K562 (cell line): ENCODE data around the gene RASGRP1. TPM values are rescaled to one million over a fixed set of nuclear protein-coding genes. Genes with fewer than 3 reads are reported as not detected.

ENCODE experiments used
- ATAC-seq: fragments of 200-7000 bp; cut with Tn5 transposase; 3 replicates; pipeline ENCODE4 v1.9.1; 2020; ENCODE audit warnings: moderate library complexity
- BruUV-seq: library from RNA; stranded (reverse); fragments of 400-500 nt; replicated peaks from 2 replicates; lab custom pipeline; 2021; lab: Mats Ljungman, UMichigan
- CTCF ChIA-PET: fragments of 300-600 bp; formaldehyde crosslinking; extraction: SDS; loops from one replicate; lab custom pipeline; 2021; ENCODE audit warnings: low intra/inter-chr PET ratio; lab: Yijun Ruan, JAX
- POLR2A ChIA-PET: fragments of 300-600, 350-650 bp; sonication (Branson Sonifier 250); formaldehyde crosslinking; extraction: SDS; loops from one replicate; lab custom pipeline; 2021; ENCODE audit warnings: antibody characterized with exemption, inconsistent platforms; lab: Yijun Ruan, JAX
- DNase-seq, 4 experiments: peaks; one replicate each; pipeline versions ENCODE4 v3.0.0 to v3.0.0-alpha.2; 2011 to 2018; ENCODE audit warnings: low spot score in 3 of 4, mixed read lengths in 3 of 4; ENCODE audit errors: extremely low read depth in 1 of 4
- FAIRE-seq: peaks from 2 replicates; lab custom pipeline; 2011; peaks lifted over from hg19 to GRCh38; lab: Jason Lieb, UNC
- H2AFZ ChIP-seq: 2 replicates; pipeline ENCODE4 v1.6.0; 2011; ENCODE audit warnings: low read depth, low read length, control low read depth, inconsistent platforms
- H3K27ac ChIP-seq: fragments of 200-600 bp; 3 replicates; pipeline ENCODE4 v1.8.0; 2011; ENCODE audit warnings: low read depth, mild to moderate bottlenecking, control low read depth, inconsistent platforms, low read length, moderate library complexity, mixed read lengths; ENCODE audit errors: extremely low read depth
- H3K27me3 ChIP-seq, 2 experiments: fragments of 300-600 bp in 1 of 2; 2 replicates in 1 of 2; 3 replicates in 1 of 2; pipeline versions ENCODE4 v1.6.0 to v1.8.0; 2011; ENCODE audit warnings: inconsistent platforms in 2 of 2, low read length in 2 of 2, mild to moderate bottlenecking in 1 of 2, mixed read lengths in 1 of 2, moderate library complexity in 1 of 2; ENCODE audit not compliant: control insufficient read depth in 2 of 2, insufficient read depth in 2 of 2
- H3K36me3 ChIP-seq: fragments of 300-600 bp; 3 replicates; pipeline ENCODE4 v1.8.0; 2011; ENCODE audit warnings: mild to moderate bottlenecking, low read length, inconsistent platforms; ENCODE audit not compliant: control insufficient read depth, insufficient read depth
- H3K4me1 ChIP-seq, 2 experiments: fragments of 200-600 bp in 1 of 2; replicated peaks in 1 of 2; 2 replicates in 1 of 2; 3 replicates in 1 of 2; pipeline versions ENCODE4 v1.5.1 to v1.8.0; 2011; ENCODE audit warnings: inconsistent platforms in 2 of 2, low read length in 2 of 2, mild to moderate bottlenecking in 1 of 2, mixed read lengths in 1 of 2, moderate library complexity in 1 of 2; ENCODE audit not compliant: control insufficient read depth in 2 of 2, insufficient read depth in 2 of 2
- H3K4me2 ChIP-seq: 2 replicates; pipeline ENCODE4 v1.6.1; 2011; ENCODE audit warnings: low read length, control low read depth, inconsistent platforms, mixed read lengths; ENCODE audit not compliant: insufficient read depth
- H3K4me3 ChIP-seq: fragments of 200-600 bp; sonication (generic), shearing (Covaris generic); 2 replicates; pipeline ENCODE4 v1.5.1; 2016; ENCODE audit warnings: control low read depth, inconsistent platforms
- H3K79me2 ChIP-seq: fragments of 200-600 bp; 3 replicates; pipeline ENCODE4 v1.8.0; 2011; ENCODE audit warnings: low read length, inconsistent platforms; ENCODE audit not compliant: control insufficient read depth, insufficient read depth
- H3K9ac ChIP-seq, 2 experiments: 2 replicates each; pipeline versions ENCODE4 v1.6.0 to v1.6.1; 2011; ENCODE audit warnings: low read depth in 2 of 2, low read length in 2 of 2, control low read depth in 1 of 2, inconsistent platforms in 1 of 2, mild to moderate bottlenecking in 1 of 2, mixed read lengths in 1 of 2; ENCODE audit not compliant: insufficient read depth in 1 of 2
- H3K9me1 ChIP-seq: one replicate; pipeline ENCODE4 v1.6.0; 2011; ENCODE audit warnings: inconsistent platforms, mild to moderate bottlenecking, low read length, moderate library complexity; ENCODE audit not compliant: control insufficient read depth, insufficient read depth
- H3K9me3 ChIP-seq: replicated peaks from 2 replicates; pipeline ENCODE4 v1.5.1; 2011; ENCODE audit warnings: low read depth, low read length, inconsistent platforms; ENCODE audit not compliant: control insufficient read depth, insufficient read depth
- H4K20me1 ChIP-seq: replicated peaks from 2 replicates; pipeline ENCODE4 v1.6.1; 2011; ENCODE audit warnings: low read length, inconsistent platforms, mixed read lengths; ENCODE audit not compliant: control insufficient read depth, insufficient read depth
- DDX20 ChIP-seq: fragments of 450-650 bp; IDR thresholded peaks from 2 replicates; pipeline ENCODE4 v1.6.1; 2016; ENCODE audit warnings: missing genetic modification characterization, low read depth, mild to moderate bottlenecking, missing compliant biosample characterization, moderate library complexity
- HLTF ChIP-seq: fragments of 450-650 bp; IDR thresholded peaks from 2 replicates; pipeline ENCODE4 v1.6.1; 2016
- KAT8 ChIP-seq: fragments of 450-650 bp; IDR thresholded peaks from 2 replicates; pipeline ENCODE4 v1.6.1; 2016; ENCODE audit warnings: low read depth, mild to moderate bottlenecking
- NFYB ChIP-seq: IDR thresholded peaks from 2 replicates; pipeline ENCODE4 v1.6.1; 2011; ENCODE audit warnings: mild to moderate bottlenecking, moderate library complexity; ENCODE audit not compliant: insufficient read length; ENCODE audit errors: extremely low read depth
- PRPF4 ChIP-seq: fragments of 200-400 bp; formaldehyde crosslinking; IDR thresholded peaks from one replicate; pipeline ENCODE4 v1.6.1; 2017; ENCODE audit warnings: low read length, low read depth, mild to moderate bottlenecking; ENCODE audit not compliant: insufficient read depth, poor library complexity, severe bottlenecking
- SAP30 ChIP-seq: fragments of 200-600 bp; sonication (generic); IDR thresholded peaks from 2 replicates; pipeline ENCODE4 v1.6.1; 2012; ENCODE audit warnings: borderline replicate concordance, low read depth, mild to moderate bottlenecking, moderate library complexity, low read length, control low read depth, inconsistent platforms; ENCODE audit not compliant: insufficient read depth, poor library complexity, severe bottlenecking
- in situ Hi-C: fragments of 300-500 bp; cut with MboI; formaldehyde crosslinking; loops from 4 replicates; pipeline ENCODE4 v1.15.0; 2018; ENCODE audit warnings: inconsistent platforms, mixed read lengths
- intact Hi-C: fragments of 100-400 bp; cut with micrococcal nuclease; formaldehyde crosslinking; loops from 2 replicates; pipeline ENCODE4 v1.14.2; 2022
- polyA plus RNA-seq, 8 experiments: library from polyadenylated mRNA; depleted of rRNA in 4 of 8; stranded (reverse) in 5 of 8; unstranded in 3 of 8; fragments of >200 nt; fragmentation: Nextera tagmentation in 2 of 8; fragmentation: Illumina TruSeq in 1 of 8; extraction: Ambion mirVana in 2 of 8; extraction: Trizol in 1 of 8; gene quantifications; 2 replicates each; pipeline versions ENCODE4 v1.2.1 to v1.2.3, GENCODE V29; 2011 to 2014; ENCODE audit warnings: inconsistent platforms in 1 of 8, missing spikeins in 1 of 8
- total RNA-seq, 7 experiments: library from RNA; depleted of rRNA in 6 of 7; stranded (reverse); fragments of >200 nt in 6 of 7; fragmentation: Illumina TruSeq in 2 of 7; extraction: Trizol in 2 of 7; gene quantifications; 2 replicates each; pipeline versions ENCODE4 v1.2.1 to v1.2.3, GENCODE V29; 2011 to 2021; ENCODE audit warnings: low replicate concordance in 1 of 7
- TF ChIP-seq, protein P1 (sequence below): fragments of 250-450 bp; sonication (Bioruptor Pico); IDR thresholded peaks from 2 replicates; pipeline ENCODE4 v1.9.0; 2021; ENCODE audit warnings: mild to moderate bottlenecking, inconsistent platforms
- TF ChIP-seq, protein P2 (sequence below), 2 experiments: IDR thresholded peaks; 2 replicates each; pipeline ENCODE4 v1.6.1; 2012; ENCODE audit warnings: improper control_type of control experiment in 2 of 2, low read depth in 2 of 2, low read length in 2 of 2, borderline replicate concordance in 1 of 2

The RASGRP1 gene
- total and polyA plus RNA-seq, 9 of the 15 experiments (the other 6 are each of a cell fraction or from before 2014, with no cell fraction given): 0.14 to 0.72 (median 0.31) TPM

DNA sequence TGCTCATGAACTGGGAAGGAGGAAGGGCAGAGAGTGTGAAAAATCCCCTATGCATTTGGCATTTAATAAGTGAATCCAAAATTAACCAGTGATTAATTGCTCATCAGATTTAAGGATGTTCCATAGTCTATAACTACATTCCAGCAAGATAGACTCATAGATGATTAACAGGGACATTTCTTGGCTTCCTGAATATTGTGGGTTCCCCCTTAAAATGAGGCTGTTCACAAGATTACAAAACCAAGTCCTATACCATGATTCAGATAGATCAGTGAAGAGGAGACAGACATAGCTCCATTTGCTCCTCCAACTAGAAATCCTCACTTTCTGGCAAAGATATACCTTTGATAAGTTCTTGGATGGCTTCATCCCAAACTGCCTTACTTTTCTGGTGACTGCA is 15.4 kb downstream of the RASGRP1 start:
- Histone ChIP-seq H3K9me1 (no peaks in the 10 kb centered on the region), H4K20me1 (no peaks in the 10 kb centered on the region), H3K4me3 (no peak overlapping the region), H3K9me3 (no peaks in the 10 kb centered on the region)
- no peak for DNase-seq
- CTCF ChIA-PET: no interaction called here
- no TSS peak for BruUV-seq
- TF ChIP-seq NFYB (no peak), DDX20 (tag) (no peak), SAP30 (no peak), HLTF (no peak), KAT8 (no peak), PRPF4 (no peak)
- TF ChIP-seq, protein P1, sequence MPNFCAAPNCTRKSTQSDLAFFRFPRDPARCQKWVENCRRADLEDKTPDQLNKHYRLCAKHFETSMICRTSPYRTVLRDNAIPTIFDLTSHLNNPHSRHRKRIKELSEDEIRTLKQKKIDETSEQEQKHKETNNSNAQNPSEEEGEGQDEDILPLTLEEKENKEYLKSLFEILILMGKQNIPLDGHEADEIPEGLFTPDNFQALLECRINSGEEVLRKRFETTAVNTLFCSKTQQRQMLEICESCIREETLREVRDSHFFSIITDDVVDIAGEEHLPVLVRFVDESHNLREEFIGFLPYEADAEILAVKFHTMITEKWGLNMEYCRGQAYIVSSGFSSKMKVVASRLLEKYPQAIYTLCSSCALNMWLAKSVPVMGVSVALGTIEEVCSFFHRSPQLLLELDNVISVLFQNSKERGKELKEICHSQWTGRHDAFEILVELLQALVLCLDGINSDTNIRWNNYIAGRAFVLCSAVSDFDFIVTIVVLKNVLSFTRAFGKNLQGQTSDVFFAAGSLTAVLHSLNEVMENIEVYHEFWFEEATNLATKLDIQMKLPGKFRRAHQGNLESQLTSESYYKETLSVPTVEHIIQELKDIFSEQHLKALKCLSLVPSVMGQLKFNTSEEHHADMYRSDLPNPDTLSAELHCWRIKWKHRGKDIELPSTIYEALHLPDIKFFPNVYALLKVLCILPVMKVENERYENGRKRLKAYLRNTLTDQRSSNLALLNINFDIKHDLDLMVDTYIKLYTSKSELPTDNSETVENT (CRISPR knock-in tag): no peak
- TF ChIP-seq, protein P2, sequence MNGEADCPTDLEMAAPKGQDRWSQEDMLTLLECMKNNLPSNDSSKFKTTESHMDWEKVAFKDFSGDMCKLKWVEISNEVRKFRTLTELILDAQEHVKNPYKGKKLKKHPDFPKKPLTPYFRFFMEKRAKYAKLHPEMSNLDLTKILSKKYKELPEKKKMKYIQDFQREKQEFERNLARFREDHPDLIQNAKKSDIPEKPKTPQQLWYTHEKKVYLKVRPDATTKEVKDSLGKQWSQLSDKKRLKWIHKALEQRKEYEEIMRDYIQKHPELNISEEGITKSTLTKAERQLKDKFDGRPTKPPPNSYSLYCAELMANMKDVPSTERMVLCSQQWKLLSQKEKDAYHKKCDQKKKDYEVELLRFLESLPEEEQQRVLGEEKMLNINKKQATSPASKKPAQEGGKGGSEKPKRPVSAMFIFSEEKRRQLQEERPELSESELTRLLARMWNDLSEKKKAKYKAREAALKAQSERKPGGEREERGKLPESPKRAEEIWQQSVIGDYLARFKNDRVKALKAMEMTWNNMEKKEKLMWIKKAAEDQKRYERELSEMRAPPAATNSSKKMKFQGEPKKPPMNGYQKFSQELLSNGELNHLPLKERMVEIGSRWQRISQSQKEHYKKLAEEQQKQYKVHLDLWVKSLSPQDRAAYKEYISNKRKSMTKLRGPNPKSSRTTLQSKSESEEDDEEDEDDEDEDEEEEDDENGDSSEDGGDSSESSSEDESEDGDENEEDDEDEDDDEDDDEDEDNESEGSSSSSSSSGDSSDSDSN (IDR thresholded peaks at IDR 0.05; ENCODE audit: borderline replicate concordance in 1 of 2, low read depth in 2 of 2, low read length in 2 of 2): no peak
- TF ChIP-seq, all 486 proteins: peak for 0
- no peaks in the 10 kb centered on the region for H3K79me2 ChIP-seq
- FAIRE-seq: no peak
- POLR2A ChIA-PET: no interaction called here
- H3K27me3 ChIP-seq: peaks cover 0 to under 1% of the 10 kb centered on the region in 2 experiments; a peak in 1 of 5 replicates
- intact Hi-C loops: no loop called here
- no peak overlapping the region for H3K27ac ChIP-seq
- no peaks in the 10 kb centered on the region for H3K36me3 ChIP-seq
- no peak for ATAC-seq
- H3K4me2 ChIP-seq: no peak overlapping the region
- H3K4me1 ChIP-seq: peaks cover 0 to 3% of the 10 kb centered on the region in 2 experiments; a peak in 1 of 5 replicates
- no peak overlapping the region for H3K9ac ChIP-seq
- in situ Hi-C loops: no loop called here
- H2AFZ ChIP-seq: no peak overlapping the region
